HG02763 (cell line): Measurements from ENCODE around the gene RNF123.

Experiments
- ATAC-seq: cut with Tn5 transposase; IDR thresholded peaks from one replicate; pipeline ENCODE4 v1.9.1; 2021; ENCODE audit warnings: mild to moderate bottlenecking, moderate library complexity; ENCODE audit not compliant: unreplicated experiment

The RNF123 gene

GRCh38 chr3:49657208-49657915, 32.0 kb upstream of the RNF123 start:
- no peak for ATAC-seq

- no peak for ATAC-seq
These were observed 30.6 kb upstream of the RNF123 start for GRCh38 chr3:49658711-49659110.

GRCh38 chr3:49659756-49660155, 29.6 kb upstream of the RNF123 start:
- ATAC-seq: no peak

GRCh38 chr3:49661281-49661680, 28.1 kb upstream of the RNF123 start:
- no peak for ATAC-seq

GRCh38 chr3:49662021-49662420, 27.3 kb upstream of the RNF123 start:
- no peak for ATAC-seq

- ATAC-seq: no peak
These were observed 26.5 kb upstream of the RNF123 start for GRCh38 chr3:49662720-49663413.

- ATAC-seq: no peak
These were observed 25.5 kb upstream of the RNF123 start for GRCh38 chr3:49663831-49664230.

- ATAC-seq: no peak
These were observed 25.1 kb upstream of the RNF123 start for GRCh38 chr3:49664300-49664699.

GRCh38 chr3:49665822-49666519, 23.4 kb upstream of the RNF123 start:
- no peak for ATAC-seq

- ATAC-seq: no peak
These were observed 22.8 kb upstream of the RNF123 start for GRCh38 chr3:49666592-49666991.

- ATAC-seq: no peak
These were observed 21.5 kb upstream of the RNF123 start for GRCh38 chr3:49667701-49668413.

GRCh38 chr3:49668414-49668797, 21.0 kb upstream of the RNF123 start:
- ATAC-seq: no peak

- ATAC-seq: no peak
These were observed 20.5 kb upstream of the RNF123 start for GRCh38 chr3:49668861-49669260.

- ATAC-seq: no peak
These were observed 20.0 kb upstream of the RNF123 start for GRCh38 chr3:49669352-49669751.

GRCh38 chr3:49670940-49671290, 18.4 kb upstream of the RNF123 start:
- no peak for ATAC-seq

- no peak for ATAC-seq
These were observed 17.8 kb upstream of the RNF123 start for GRCh38 chr3:49671291-49672288.

- no peak for ATAC-seq
These were observed 16.1 kb upstream of the RNF123 start for GRCh38 chr3:49673121-49673714.

- ATAC-seq: peak; percentile 81
These were observed 15.5 kb upstream of the RNF123 start, which contains the start of gene APEH for GRCh38 chr3:49673715-49674496. Gene APEH, plus strand, starts transcription at chr3:49674351. Its CDS starts 51 bp downstream, at chr3:49674402.

- no peak for ATAC-seq
These were observed 14.8 kb upstream of the RNF123 start for GRCh38 chr3:49674497-49674983.
